ENCODE data around the gene C19orf81. TPM values are rescaled to one million over a fixed set of nuclear protein-coding genes. Genes with fewer than 3 reads are reported as not detected.

C19orf81 gene
- total RNA-seq: not detected

GRCh38 chr19:50649433-50650391 lies at the start of gene C19orf81:
Gene C19orf81 (plus strand): TSS chr19:50649445. CDS start chr19:50649445, 0 bp downstream.
- no peak for DNase-seq (ENCODE audit: extremely low spot score in 2 of 2)
- intact Hi-C loops (cut with DNase I): no loop called here
- Histone ChIP-seq H3K4me1 (no peaks in the 10 kb centered on the region), H3K9me3 (no peaks in the 10 kb centered on the region), H3K27me3 (peaks cover 3% of the 10 kb centered on the region), H3K36me3 (no peaks in the 10 kb centered on the region), H3K4me3 (no peak within 1 kb of the TSS), H3K27ac (no peak within 1 kb of the TSS)
- TF ChIP-seq CTCF (IDR thresholded peaks at IDR 0.05) (no peak), POLR2AphosphoS5 (IDR thresholded peaks at IDR 0.05; ENCODE audit: insufficient read depth in 1 of 2, low read depth in 1 of 2) (no peak), POLR2A (IDR thresholded peaks at IDR 0.05) (no peak)

GRCh38 chr19:50601407-50602088 lies 47.7 kb upstream of the C19orf81 start:
- intact Hi-C loops (cut with DNase I): no loop called here
- Histone ChIP-seq H3K27me3 (no peaks in the 10 kb centered on the region), H3K36me3 (no peaks in the 10 kb centered on the region), H3K9me3 (no peaks in the 10 kb centered on the region), H3K4me3 (no peak overlapping the region), H3K4me1 (no peaks in the 10 kb centered on the region), H3K27ac (no peak overlapping the region)
- TF ChIP-seq POLR2AphosphoS5 (IDR thresholded peaks at IDR 0.05; ENCODE audit: insufficient read depth in 1 of 2, low read depth in 1 of 2) (no peak), CTCF (IDR thresholded peaks at IDR 0.05) (no peak), POLR2A (IDR thresholded peaks at IDR 0.05) (no peak)
- no peak for DNase-seq (ENCODE audit: extremely low spot score in 2 of 2)

- H3K9me3 ChIP-seq: no peaks in the 10 kb centered on the region
- H3K27me3 ChIP-seq: no peaks in the 10 kb centered on the region
- no peak overlapping the region for H3K4me3 ChIP-seq
- TF ChIP-seq CTCF (IDR thresholded peaks at IDR 0.05) (no peak), POLR2AphosphoS5 (IDR thresholded peaks at IDR 0.05; ENCODE audit: insufficient read depth in 1 of 2, low read depth in 1 of 2) (no peak), POLR2A (IDR thresholded peaks at IDR 0.05) (no peak)
- intact Hi-C loops (cut with DNase I): no loop called here
- H3K4me1 ChIP-seq: no peaks in the 10 kb centered on the region
- no peak overlapping the region for H3K27ac ChIP-seq
- no peak for DNase-seq (ENCODE audit: extremely low spot score in 2 of 2)
- no peaks in the 10 kb centered on the region for H3K36me3 ChIP-seq
Measured at GRCh38 chr19:50602089-50602422, 47.2 kb upstream of the C19orf81 start.

DNA sequence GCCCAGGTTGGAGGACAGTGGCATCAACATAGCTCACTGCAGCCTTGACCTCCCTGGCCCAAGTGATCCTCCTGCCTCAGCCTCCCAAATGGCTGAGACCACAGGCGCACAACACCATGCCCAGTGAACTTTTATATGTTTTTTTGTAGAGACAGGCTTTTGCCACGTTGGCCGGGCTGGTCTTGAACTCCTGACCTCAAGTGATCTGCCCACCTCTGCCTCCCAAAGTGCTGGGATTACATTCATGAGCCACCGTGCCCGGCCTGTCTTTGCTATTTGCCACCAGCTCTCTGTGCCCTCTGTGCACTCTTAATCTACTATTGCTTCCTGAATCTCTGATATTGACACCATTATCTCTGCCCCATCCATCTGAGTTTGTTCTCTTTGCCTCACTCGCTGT lies 46.7 kb upstream of the C19orf81 start:
- intact Hi-C loops (cut with DNase I): no loop called here
- TF ChIP-seq POLR2A (IDR thresholded peaks at IDR 0.05) (no peak), CTCF (IDR thresholded peaks at IDR 0.05) (no peak), POLR2AphosphoS5 (IDR thresholded peaks at IDR 0.05; ENCODE audit: insufficient read depth in 1 of 2, low read depth in 1 of 2) (no peak)
- H3K27me3 ChIP-seq: no peaks in the 10 kb centered on the region

More for the DNA sequence above, 46.7 kb upstream of the C19orf81 start:
- no peaks in the 10 kb centered on the region for H3K9me3 ChIP-seq
- no peak overlapping the region for H3K27ac ChIP-seq
- H3K4me1 ChIP-seq: no peaks in the 10 kb centered on the region
- no peaks in the 10 kb centered on the region for H3K36me3 ChIP-seq
- no peak for DNase-seq (ENCODE audit: extremely low spot score in 2 of 2)
- no peak overlapping the region for H3K4me3 ChIP-seq

Measured in vagina (tissue), 2 donors.